GM19324 (cell line): ENCODE results near the gene RRP8.

Source experiments
- ATAC-seq: cut with Tn5 transposase; IDR thresholded peaks from one replicate; pipeline ENCODE4 v1.9.1; 2021; ENCODE audit warnings: mild to moderate bottlenecking, moderate library complexity; ENCODE audit not compliant: unreplicated experiment, low FRiP score

The RRP8 gene

GRCh38 chr11:6572215-6572614 lies 31.2 kb downstream of the RRP8 start:
- no peak for ATAC-seq

DNA sequence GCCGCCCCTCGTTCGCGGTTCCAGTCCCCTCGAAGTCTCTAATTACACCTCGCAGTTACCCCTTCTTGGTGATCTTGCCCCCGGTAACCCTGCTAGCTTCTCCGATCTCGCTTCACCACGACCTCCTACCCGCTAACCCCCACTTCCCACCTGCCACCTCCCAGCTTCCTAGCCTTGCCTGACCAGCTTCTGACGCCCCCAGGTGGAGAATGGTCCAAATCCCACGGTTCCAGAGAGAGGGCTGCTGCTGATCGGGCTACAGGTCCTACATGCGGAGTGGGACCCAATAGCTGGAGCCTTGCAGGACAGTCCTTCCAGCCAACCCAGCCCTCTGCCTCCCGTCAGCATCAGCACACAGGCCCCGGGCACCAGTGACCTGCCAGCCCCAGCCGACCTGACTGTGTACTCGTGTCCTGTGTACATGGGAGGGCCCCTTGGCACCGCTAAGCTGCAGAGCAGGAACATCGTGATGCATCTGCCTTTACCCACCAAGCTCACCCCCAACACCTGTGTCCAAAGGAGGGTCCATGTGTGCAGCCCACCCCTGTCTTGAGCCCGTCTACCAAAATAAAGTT lies 31.9 kb downstream of the RRP8 start:
- ATAC-seq: no peak

GRCh38 chr11:6570691-6571427 lies 32.6 kb downstream of the RRP8 start:
- no peak for ATAC-seq

GRCh38 chr11:6569706-6570105 lies 33.7 kb downstream of the RRP8 start:
- no peak for ATAC-seq

- ATAC-seq: no peak
Measured at GRCh38 chr11:6568191-6568918, 35.1 kb downstream of the RRP8 start.

GRCh38 chr11:6567371-6567745 lies 36.1 kb downstream of the RRP8 start:
- ATAC-seq: no peak

GRCh38 chr11:6566704-6567370 lies 36.6 kb downstream of the RRP8 start:
- ATAC-seq: no peak

- no peak for ATAC-seq
Measured at GRCh38 chr11:6565988-6566703, 37.3 kb downstream of the RRP8 start.

GRCh38 chr11:6565325-6565724 lies 38.1 kb downstream of the RRP8 start:
- ATAC-seq: no peak

GRCh38 chr11:6563667-6564066 lies 39.7 kb downstream of the RRP8 start:
- no peak for ATAC-seq

DNA sequence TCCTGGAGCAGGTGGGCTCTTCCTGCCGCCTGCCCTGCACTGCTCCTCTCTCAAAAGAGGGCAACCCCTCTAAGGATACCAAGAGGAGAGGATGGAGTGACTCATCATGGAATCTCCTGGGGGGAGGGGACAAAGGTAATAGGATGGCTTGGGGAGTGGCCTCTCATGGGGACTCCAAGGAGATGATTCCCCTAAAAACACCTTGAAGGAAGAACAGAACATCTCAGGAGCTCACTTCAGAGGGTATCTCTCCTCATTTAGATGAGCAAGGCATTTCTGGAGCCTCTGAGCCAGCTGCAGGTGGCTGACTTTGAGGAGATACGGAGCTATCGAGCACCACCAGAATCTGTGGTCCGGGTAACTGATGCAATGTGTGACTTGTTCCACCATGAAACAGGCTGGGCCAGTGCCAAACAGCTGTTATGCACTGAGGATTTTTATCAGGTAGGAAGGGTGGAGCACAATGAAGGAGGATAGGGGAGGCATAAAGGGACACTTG lies 40.2 kb downstream of the RRP8 start:
- ATAC-seq: no peak

- no peak for ATAC-seq
Measured at GRCh38 chr11:6561288-6561687, 42.1 kb downstream of the RRP8 start.

DNA sequence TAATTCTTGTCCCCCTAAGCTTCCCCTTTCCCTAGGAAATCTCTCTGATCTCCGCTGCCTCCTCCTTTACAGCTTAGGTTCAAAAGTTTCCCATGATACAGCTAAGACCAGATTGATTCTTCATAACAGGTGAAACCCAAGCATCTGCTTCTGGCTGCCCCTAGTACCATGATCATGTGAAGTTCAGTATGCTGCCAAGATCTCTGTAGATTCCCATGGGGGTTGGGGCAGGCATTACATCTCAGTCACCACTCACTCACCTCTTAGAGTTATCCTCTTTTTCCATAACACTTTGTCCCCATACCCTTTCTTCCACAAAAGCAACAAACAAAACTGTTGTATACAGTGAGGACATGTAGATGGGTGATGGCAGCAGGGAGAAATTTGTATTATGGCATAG lies 44.0 kb downstream of the RRP8 start:
- no peak for ATAC-seq

DNA sequence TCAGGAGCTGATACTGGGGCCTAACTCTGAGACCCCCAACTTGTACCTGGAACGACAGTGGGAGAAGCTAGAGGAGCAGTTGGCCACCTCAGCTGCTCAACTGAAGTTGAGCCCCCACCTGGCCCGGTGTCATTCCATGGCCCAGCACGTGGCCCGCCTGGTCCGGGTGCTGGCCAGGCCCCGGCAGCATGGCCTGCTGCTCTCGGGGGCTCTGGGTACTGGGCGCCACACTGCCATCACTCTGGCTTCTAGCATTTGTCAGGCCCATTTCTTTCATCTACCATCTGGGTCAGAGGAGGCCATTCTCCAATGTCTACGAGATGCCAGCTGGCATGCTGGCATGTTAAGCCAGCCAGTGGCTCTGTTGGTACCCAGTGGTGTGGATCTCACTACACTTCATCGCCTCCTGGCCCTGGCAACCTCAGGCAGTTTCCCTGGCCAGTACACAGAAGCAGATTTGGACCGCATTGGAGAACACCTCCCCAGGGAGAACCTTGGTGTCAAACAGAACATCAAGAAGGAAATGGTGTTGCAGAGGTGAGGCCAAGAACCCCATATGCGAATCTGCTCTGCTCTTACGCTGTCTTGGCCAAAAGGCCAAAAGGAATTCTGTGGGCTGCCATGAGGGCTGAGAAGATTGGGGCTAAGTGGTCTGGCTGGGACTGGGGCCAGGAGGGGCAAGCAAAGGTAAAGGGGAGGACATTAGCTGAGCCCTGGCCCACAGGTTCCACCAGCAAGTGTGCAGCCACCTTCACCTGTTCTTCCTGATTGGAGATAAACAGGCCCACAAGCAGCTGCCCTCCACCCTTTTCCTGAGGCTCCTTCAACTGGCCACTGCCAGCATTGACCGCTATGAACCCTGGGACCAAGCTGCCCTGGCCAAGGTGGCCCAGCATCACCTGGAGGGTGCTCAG lies 45.4 kb downstream of the RRP8 start:
- ATAC-seq: no peak

DNA sequence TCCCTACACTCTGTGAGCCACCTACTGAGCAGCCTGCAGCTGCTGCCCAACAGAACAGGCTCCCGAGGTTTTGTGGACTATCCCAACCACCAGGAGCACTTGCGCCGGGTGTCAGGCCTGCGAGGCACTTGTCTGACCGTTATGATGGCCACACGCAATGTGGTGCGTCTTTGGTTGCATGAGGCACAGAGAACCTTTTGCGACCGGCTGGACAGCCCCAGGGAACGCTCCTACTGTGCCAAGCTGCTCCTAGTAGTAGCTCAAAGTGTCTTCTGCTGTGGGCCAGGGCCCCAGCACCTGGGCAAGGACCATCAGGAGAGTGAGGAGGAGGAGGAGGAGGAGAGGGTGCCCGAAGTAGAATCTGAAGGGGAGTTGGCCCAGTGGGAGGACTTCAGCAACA lies 46.4 kb downstream of the RRP8 start:
- ATAC-seq: no peak

GRCh38 chr11:6556139-6556949 lies 47.1 kb downstream of the RRP8 start:
- ATAC-seq: no peak

GRCh38 chr11:6554828-6555706 lies 48.3 kb downstream of the RRP8 start:
- no peak for ATAC-seq

GRCh38 chr11:6553634-6554033 lies 49.8 kb downstream of the RRP8 start:
- ATAC-seq: no peak
